Measurements from ENCODE around the gene TMEM87A.

GRCh38 chr15:42165106-42165505 is 108.1 kb downstream of the TMEM87A start:
- TF ChIP-seq, protein P1, sequence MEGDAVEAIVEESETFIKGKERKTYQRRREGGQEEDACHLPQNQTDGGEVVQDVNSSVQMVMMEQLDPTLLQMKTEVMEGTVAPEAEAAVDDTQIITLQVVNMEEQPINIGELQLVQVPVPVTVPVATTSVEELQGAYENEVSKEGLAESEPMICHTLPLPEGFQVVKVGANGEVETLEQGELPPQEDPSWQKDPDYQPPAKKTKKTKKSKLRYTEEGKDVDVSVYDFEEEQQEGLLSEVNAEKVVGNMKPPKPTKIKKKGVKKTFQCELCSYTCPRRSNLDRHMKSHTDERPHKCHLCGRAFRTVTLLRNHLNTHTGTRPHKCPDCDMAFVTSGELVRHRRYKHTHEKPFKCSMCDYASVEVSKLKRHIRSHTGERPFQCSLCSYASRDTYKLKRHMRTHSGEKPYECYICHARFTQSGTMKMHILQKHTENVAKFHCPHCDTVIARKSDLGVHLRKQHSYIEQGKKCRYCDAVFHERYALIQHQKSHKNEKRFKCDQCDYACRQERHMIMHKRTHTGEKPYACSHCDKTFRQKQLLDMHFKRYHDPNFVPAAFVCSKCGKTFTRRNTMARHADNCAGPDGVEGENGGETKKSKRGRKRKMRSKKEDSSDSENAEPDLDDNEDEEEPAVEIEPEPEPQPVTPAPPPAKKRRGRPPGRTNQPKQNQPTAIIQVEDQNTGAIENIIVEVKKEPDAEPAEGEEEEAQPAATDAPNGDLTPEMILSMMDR (IDR thresholded peaks at IDR 0.05; ENCODE audit: insufficient read depth, low read length), result no peak
- TF ChIP-seq GABPA (IDR thresholded peaks at IDR 0.05; ENCODE audit: low read depth) (no peak), POLR2AphosphoS5 (IDR thresholded peaks at IDR 0.05; ENCODE audit: low read depth) (no peak)
- TF ChIP-seq, protein P2, sequence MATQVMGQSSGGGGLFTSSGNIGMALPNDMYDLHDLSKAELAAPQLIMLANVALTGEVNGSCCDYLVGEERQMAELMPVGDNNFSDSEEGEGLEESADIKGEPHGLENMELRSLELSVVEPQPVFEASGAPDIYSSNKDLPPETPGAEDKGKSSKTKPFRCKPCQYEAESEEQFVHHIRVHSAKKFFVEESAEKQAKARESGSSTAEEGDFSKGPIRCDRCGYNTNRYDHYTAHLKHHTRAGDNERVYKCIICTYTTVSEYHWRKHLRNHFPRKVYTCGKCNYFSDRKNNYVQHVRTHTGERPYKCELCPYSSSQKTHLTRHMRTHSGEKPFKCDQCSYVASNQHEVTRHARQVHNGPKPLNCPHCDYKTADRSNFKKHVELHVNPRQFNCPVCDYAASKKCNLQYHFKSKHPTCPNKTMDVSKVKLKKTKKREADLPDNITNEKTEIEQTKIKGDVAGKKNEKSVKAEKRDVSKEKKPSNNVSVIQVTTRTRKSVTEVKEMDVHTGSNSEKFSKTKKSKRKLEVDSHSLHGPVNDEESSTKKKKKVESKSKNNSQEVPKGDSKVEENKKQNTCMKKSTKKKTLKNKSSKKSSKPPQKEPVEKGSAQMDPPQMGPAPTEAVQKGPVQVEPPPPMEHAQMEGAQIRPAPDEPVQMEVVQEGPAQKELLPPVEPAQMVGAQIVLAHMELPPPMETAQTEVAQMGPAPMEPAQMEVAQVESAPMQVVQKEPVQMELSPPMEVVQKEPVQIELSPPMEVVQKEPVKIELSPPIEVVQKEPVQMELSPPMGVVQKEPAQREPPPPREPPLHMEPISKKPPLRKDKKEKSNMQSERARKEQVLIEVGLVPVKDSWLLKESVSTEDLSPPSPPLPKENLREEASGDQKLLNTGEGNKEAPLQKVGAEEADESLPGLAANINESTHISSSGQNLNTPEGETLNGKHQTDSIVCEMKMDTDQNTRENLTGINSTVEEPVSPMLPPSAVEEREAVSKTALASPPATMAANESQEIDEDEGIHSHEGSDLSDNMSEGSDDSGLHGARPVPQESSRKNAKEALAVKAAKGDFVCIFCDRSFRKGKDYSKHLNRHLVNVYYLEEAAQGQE (IDR thresholded peaks at IDR 0.05; ENCODE audit: insufficient replicate concordance, low read depth), result no peak

Data from HL-60 (cell line).